GM12878 (cell line): Measurements from ENCODE around the gene IGFALS. TPM values are rescaled to one million over a fixed set of nuclear protein-coding genes. Genes with fewer than 3 reads are reported as not detected.

Experiments used
- ATAC-seq: fragments of 200-7000 bp; cut with Tn5 transposase; 3 replicates; pipeline ENCODE4 v1.9.1; 2020; ENCODE audit warnings: mild to moderate bottlenecking, moderate library complexity
- BruUV-seq: library from RNA; stranded (reverse); fragments of 400-500 nt; replicated peaks from 2 replicates; lab custom pipeline; 2021; lab: Mats Ljungman, UMichigan
- CTCF ChIA-PET: fragments of 300-600 bp; sonication (Branson Sonifier 250); formaldehyde crosslinking; extraction: SDS; loops from one replicate; lab custom pipeline; 2021; ENCODE audit warnings: inconsistent platforms; lab: Yijun Ruan, JAX
- POLR2A ChIA-PET: fragments of 350-600 bp; formaldehyde crosslinking; extraction: SDS; loops from one replicate; lab custom pipeline; 2021; ENCODE audit warnings: inconsistent platforms; lab: Charles Lee
- RAD21 ChIA-PET: fragments of 300-600 bp; sonication (Branson Sonifier 250); formaldehyde crosslinking; loops from one replicate; lab custom pipeline; 2023; ENCODE audit warnings: antibody characterized with exemption; ENCODE audit not compliant: unreplicated experiment; lab: Charles Lee
- SMC1A ChIA-PET: fragments of 300-600 bp; sonication (Branson Sonifier 250); formaldehyde crosslinking; loops from one replicate; lab custom pipeline; 2023; ENCODE audit not compliant: unreplicated experiment, uncharacterized antibody; lab: Charles Lee
- DNase-seq: peaks from one replicate; pipeline ENCODE4 v3.0.0-alpha.2; 2011; ENCODE audit warnings: low read depth, low spot score
- FAIRE-seq: peaks from 3 replicates; lab custom pipeline; 2011; peaks lifted over from hg19 to GRCh38; lab: Jason Lieb, UNC
- H2AFZ ChIP-seq: 2 replicates; pipeline ENCODE4 v1.6.0; 2011; ENCODE audit warnings: low read depth, low read length, control low read depth; ENCODE audit not compliant: control insufficient read depth
- H3K27ac ChIP-seq: 2 replicates; pipeline ENCODE4 v1.5.1; 2011; ENCODE audit warnings: control low read depth; ENCODE audit not compliant: control insufficient read depth, insufficient read depth
- H3K27me3 ChIP-seq, 2 experiments: replicated peaks in 1 of 2; 2 replicates each; pipeline versions ENCODE4 v1.6.0 to v1.6.1; 2011; ENCODE audit warnings: low read length in 1 of 2; ENCODE audit not compliant: control insufficient read depth in 2 of 2, insufficient read depth in 2 of 2
- H3K36me3 ChIP-seq, 2 experiments: 2 replicates each; pipeline ENCODE4 v1.5.1; 2011; ENCODE audit warnings: low read length in 1 of 2; ENCODE audit not compliant: control insufficient read depth in 2 of 2, insufficient read depth in 2 of 2
- H3K4me1 ChIP-seq: 2 replicates; pipeline ENCODE4 v1.6.1; 2011; ENCODE audit warnings: mild to moderate bottlenecking, low read length, moderate library complexity, mixed read lengths; ENCODE audit not compliant: control insufficient read depth, insufficient read depth
- H3K4me2 ChIP-seq: 2 replicates; pipeline ENCODE4 v1.6.0; 2011; ENCODE audit warnings: control low read depth; ENCODE audit not compliant: control insufficient read depth, insufficient read depth
- H3K4me3 ChIP-seq: fragments of 200-600 bp; sonication (generic); 2 replicates; pipeline ENCODE4 v1.5.1; 2016
- H3K79me2 ChIP-seq: 2 replicates; pipeline ENCODE4 v1.6.0; 2011; ENCODE audit warnings: low read length; ENCODE audit not compliant: control insufficient read depth, insufficient read depth
- H3K9ac ChIP-seq: 2 replicates; pipeline ENCODE4 v1.8.0; 2011; ENCODE audit warnings: low read length, control low read depth, mixed read lengths; ENCODE audit not compliant: control insufficient read depth, insufficient read depth
- H3K9me3 ChIP-seq: replicated peaks from 3 replicates; pipeline ENCODE4 v1.5.1; 2011; ENCODE audit warnings: mild to moderate bottlenecking, low read length; ENCODE audit not compliant: control insufficient read depth, insufficient read depth
- H4K20me1 ChIP-seq: 2 replicates; pipeline ENCODE4 v1.6.0; 2011; ENCODE audit not compliant: control insufficient read depth, insufficient read depth
- CBX3 ChIP-seq: fragments of 200-600 bp; sonication (generic); IDR thresholded peaks from 2 replicates; pipeline ENCODE4 v1.6.1; 2016; ENCODE audit warnings: low read depth, borderline replicate concordance
- DPF2 ChIP-seq: fragments of 450-650 bp; IDR thresholded peaks from 2 replicates; pipeline ENCODE4 v1.6.1; 2017; ENCODE audit warnings: mild to moderate bottlenecking
- MYB ChIP-seq: fragments of 150-350 bp; IDR thresholded peaks from 2 replicates; pipeline ENCODE4 v1.6.1; 2014; ENCODE audit warnings: mild to moderate bottlenecking, low read depth, low read length, borderline replicate concordance
- PAX8 ChIP-seq: fragments of 450-650 bp; IDR thresholded peaks from 2 replicates; pipeline ENCODE4 v1.6.1; 2017; ENCODE audit warnings: mild to moderate bottlenecking, moderate library complexity
- POLR2A ChIP-seq: IDR thresholded peaks from 2 replicates; pipeline ENCODE4 v1.6.1; 2011; ENCODE audit warnings: low read depth, mild to moderate bottlenecking, low read length
- SPI1 ChIP-seq: IDR thresholded peaks from 2 replicates; pipeline ENCODE4 v1.6.1; 2011; ENCODE audit warnings: low read depth, mild to moderate bottlenecking, low read length, moderate library complexity, borderline replicate concordance; ENCODE audit not compliant: insufficient read depth
- SREBF1 ChIP-seq: IDR thresholded peaks from 2 replicates; pipeline ENCODE4 v1.6.1; 2012; ENCODE audit warnings: mild to moderate bottlenecking, low read length
- TCF12 ChIP-seq: IDR thresholded peaks from 2 replicates; pipeline ENCODE4 v1.6.1; 2011; ENCODE audit warnings: low read depth, mild to moderate bottlenecking, low read length
- ZNF217 ChIP-seq: fragments of 450-650 bp; IDR thresholded peaks from 2 replicates; pipeline ENCODE4 v1.6.1; 2017; ENCODE audit warnings: antibody characterized with exemption, mild to moderate bottlenecking
- ZNF274 ChIP-seq: IDR thresholded peaks from one replicate; pipeline ENCODE4 v1.8.0; 2011; ENCODE audit not compliant: insufficient read length, insufficient read depth
- WGBS: methylation state at CpG from one replicate; pipeline ENCODE4 v1.1.6; 2016; ENCODE audit warnings: low lambda C conversion rate; ENCODE audit not compliant: insufficient replicate concordance, insufficient coverage; ENCODE audit errors: missing lambda C conversion rate; 5-methylcytosine and 5-hydroxymethylcytosine counted together
- in situ Hi-C: fragments of 300-500 bp; cut with MboI; formaldehyde crosslinking; loops from 9 replicates; pipeline ENCODE4 v1.14.3; 2018; ENCODE audit warnings: mixed read lengths
- intact Hi-C: fragments of 100-400 bp; cut with micrococcal nuclease; formaldehyde crosslinking; loops from one replicate; pipeline ENCODE4 v1.14.2; 2022; ENCODE audit not compliant: unreplicated experiment
- polyA plus RNA-seq, 11 experiments: library from polyadenylated mRNA; depleted of rRNA in 4 of 11; unstranded in 6 of 11; stranded (reverse) in 5 of 11; fragments of >200 nt; fragmentation: Nextera tagmentation in 4 of 11; fragmentation: Illumina TruSeq in 1 of 11; extraction: Ambion mirVana in 4 of 11; extraction: Trizol in 1 of 11; gene quantifications; 1 replicate in 1 of 11; 2 replicates in 10 of 11; pipeline versions ENCODE4 v1.2.1 to v1.2.3, GENCODE V29; 2011 to 2016; ENCODE audit warnings: inconsistent platforms in 2 of 11, missing spikeins in 2 of 11, low read depth in 1 of 11
- total RNA-seq, 4 experiments: library from RNA; depleted of rRNA in 3 of 4; stranded (reverse); fragments of >200 nt in 3 of 4; fragmentation: Illumina TruSeq in 1 of 4; extraction: Trizol in 1 of 4; gene quantifications; 2 replicates each; pipeline versions ENCODE4 v1.2.1 to v1.2.3, GENCODE V29; 2013 to 2021
- TF ChIP-seq, protein P1 (sequence below): IDR thresholded peaks from 2 replicates; pipeline ENCODE4 v1.6.1; 2011; ENCODE audit warnings: borderline replicate concordance, low read depth, mild to moderate bottlenecking, moderate library complexity, low read length; ENCODE audit not compliant: insufficient read depth, poor library complexity, severe bottlenecking

The IGFALS gene
- total and polyA plus RNA-seq, 10 of the 15 experiments (the other 5 are each of a cell fraction or from before 2014, with no cell fraction given) = 0.04 to 0.11 TPM; not detected in 8

DNA sequence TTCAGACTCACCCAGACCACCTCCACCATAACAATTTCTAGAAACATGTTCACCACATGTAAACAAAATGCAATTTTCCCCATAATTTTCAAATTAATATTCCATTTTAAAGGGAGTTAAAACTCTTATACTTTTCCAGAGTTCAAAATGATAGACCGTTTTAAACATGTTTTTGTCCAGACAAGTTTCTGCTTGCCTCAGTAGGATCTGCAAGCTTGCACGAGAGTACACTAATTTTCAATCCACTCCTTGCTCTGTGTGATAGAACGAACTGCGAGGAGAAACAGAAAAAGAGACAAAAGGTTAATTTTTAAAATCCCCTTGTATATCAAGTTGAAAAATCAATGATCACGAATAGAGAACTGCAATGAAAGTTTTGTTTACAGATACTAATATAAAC is 40.6 kb upstream of the IGFALS start:
- ChIA-PET POLR2A (no interaction called here), CTCF (no interaction called here), SMC1A (no interaction called here), RAD21 (no interaction called here)
- Histone ChIP-seq H3K9me3 (no peaks in the 10 kb centered on the region), H3K9ac (no peak overlapping the region), H3K36me3 (no peaks in the 10 kb centered on the region), H2AFZ (no peak overlapping the region), H4K20me1 (no peaks in the 10 kb centered on the region), H3K27me3 (no peaks in the 10 kb centered on the region), H3K4me2 (no peak overlapping the region), H3K27ac (no peak overlapping the region), H3K4me1 (peaks cover 2% of the 10 kb centered on the region; the same call in 1 of the 2 replicates), H3K79me2 (no peaks in the 10 kb centered on the region), H3K4me3 (no peak overlapping the region)
- FAIRE-seq = no peak
- WGBS = 72% methylated on average over 5 of the region's 5 CpGs
- no TSS peak for BruUV-seq
- no peak for DNase-seq
- intact Hi-C loops = no loop called here
- no peak for TF ChIP-seq MYB
- no peak for TF ChIP-seq DPF2
- no peak for TF ChIP-seq SREBF1
- no peak for TF ChIP-seq CBX3
- no peak for TF ChIP-seq POLR2A
- no peak for TF ChIP-seq ZNF217
- no peak for TF ChIP-seq PAX8
- TF ChIP-seq SPI1 = no peak
- TF ChIP-seq ZNF274 = no peak
- in situ Hi-C loops = no loop called here
- ATAC-seq = no peak

- in situ Hi-C loops = no loop called here
- no TSS peak for BruUV-seq
- intact Hi-C loops = no loop called here
- H3K4me2 ChIP-seq = no peak overlapping the region
- no peaks in the 10 kb centered on the region for H3K27me3 ChIP-seq
- H3K4me1 ChIP-seq = peaks cover 4% of the 10 kb centered on the region; the same call in 1 of the 2 replicates
- TF ChIP-seq TCF12 = no peak
- TF ChIP-seq, protein P1, sequence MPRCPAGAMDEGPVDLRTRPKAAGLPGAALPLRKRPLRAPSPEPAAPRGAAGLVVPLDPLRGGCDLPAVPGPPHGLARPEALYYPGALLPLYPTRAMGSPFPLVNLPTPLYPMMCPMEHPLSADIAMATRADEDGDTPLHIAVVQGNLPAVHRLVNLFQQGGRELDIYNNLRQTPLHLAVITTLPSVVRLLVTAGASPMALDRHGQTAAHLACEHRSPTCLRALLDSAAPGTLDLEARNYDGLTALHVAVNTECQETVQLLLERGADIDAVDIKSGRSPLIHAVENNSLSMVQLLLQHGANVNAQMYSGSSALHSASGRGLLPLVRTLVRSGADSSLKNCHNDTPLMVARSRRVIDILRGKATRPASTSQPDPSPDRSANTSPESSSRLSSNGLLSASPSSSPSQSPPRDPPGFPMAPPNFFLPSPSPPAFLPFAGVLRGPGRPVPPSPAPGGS = peak; percentile 29
- TF ChIP-seq, all 136 proteins: peak for 1
- DNase-seq (no peak), FAIRE-seq (no peak), ATAC-seq (no peak)
- CTCF ChIA-PET = no interaction called here
- 38% methylated on average over 9 of the region's 9 CpGs for WGBS
- RAD21 ChIA-PET = no interaction called here
- Histone ChIP-seq H2AFZ (no peak overlapping the region), H3K4me3 (no peak overlapping the region), H3K9me3 (no peaks in the 10 kb centered on the region), H3K27ac (no peak overlapping the region), H3K79me2 (peaks cover 8% of the 10 kb centered on the region), H3K9ac (no peak overlapping the region), H3K36me3 (no peaks in the 10 kb centered on the region), H4K20me1 (no peaks in the 10 kb centered on the region)
- POLR2A ChIA-PET = no interaction called here
- SMC1A ChIA-PET = no interaction called here
Measured at GRCh38 chr16:1832838-1833454, 39.4 kb upstream of the IGFALS start.
